ENCODE measurements around the gene SMIM31. TPM values are rescaled to one million over a fixed set of nuclear protein-coding genes. Genes with fewer than 3 reads are reported as not detected.

SMIM31 gene
- total RNA-seq, 1 experiment from 2014 or later = not detected

- H3K27me3 ChIP-seq (ENCODE audit: insufficient read depth, low read length) = no peaks in the 10 kb centered on the region
- H3K79me2 ChIP-seq (ENCODE audit: insufficient read depth, low read length) = no peaks in the 10 kb centered on the region
- H3K79me1 ChIP-seq (ENCODE audit: insufficient read depth, low read depth, low read length, poor library complexity, severe bottlenecking) = no peaks in the 10 kb centered on the region
- H4K91ac ChIP-seq (ENCODE audit: insufficient read length, low read depth, low read length) = no peak overlapping the region
- H4K8ac ChIP-seq (replicated peaks; ENCODE audit: insufficient read length, low read depth, low read length) = no peak overlapping the region
- no peak overlapping the region for H2AK5ac ChIP-seq (ENCODE audit: insufficient read length, low read length)
- Mint-ChIP-seq H3K36me3 (ENCODE audit: insufficient read depth in 1 of 3, low read depth in 3 of 3) (no peaks in the 10 kb centered on the region), H3K4me1 (peaks cover 7 to 13% of the 10 kb centered on the region in 2 experiments; a peak in 3 of 4 replicates), H3K27ac (peak overlapping the region in 1 of 3 experiments; percentile 76; a peak in 1 of 7 replicates), H3K4me3 (no peak overlapping the region), H3K27me3 (ENCODE audit: low read depth) (no peaks in the 10 kb centered on the region), H3K9me3 (no peaks in the 10 kb centered on the region)
- no peak for DNase-seq
- no peaks in the 10 kb centered on the region for H3K4me1 ChIP-seq (ENCODE audit: insufficient read depth, low read length)
- no peaks in the 10 kb centered on the region for H4K20me1 ChIP-seq (ENCODE audit: control insufficient read depth, insufficient read depth, insufficient read length)
- H3K18ac ChIP-seq (ENCODE audit: insufficient read length, low read depth, low read length) = no peak overlapping the region
- H3K4ac ChIP-seq (ENCODE audit: low read depth, low read length) = no peak overlapping the region
- no peak overlapping the region for H2AFZ ChIP-seq (ENCODE audit: low read length)
- no peak overlapping the region for H3K9ac ChIP-seq (ENCODE audit: extremely low read depth, insufficient read length, low read length)
- H2BK12ac ChIP-seq (ENCODE audit: insufficient read length, low read depth, low read length) = no peak overlapping the region
- no peak overlapping the region for H2BK5ac ChIP-seq (ENCODE audit: insufficient read length, low read length)
- H3K9me3 ChIP-seq (ENCODE audit: control insufficient read depth, low read depth, low read length) = no peaks in the 10 kb centered on the region
- H3K56ac ChIP-seq (ENCODE audit: insufficient read length, low read depth, low read length) = no peak overlapping the region
- H2BK120ac ChIP-seq (ENCODE audit: low read depth, low read length, poor library complexity, severe bottlenecking) = no peak overlapping the region
- H3K23me2 ChIP-seq (ENCODE audit: insufficient read length, low read depth, low read length, poor library complexity, severe bottlenecking) = no peaks in the 10 kb centered on the region
- H2BK20ac ChIP-seq (ENCODE audit: low read depth, low read length, poor library complexity, severe bottlenecking) = no peak overlapping the region
- no CpG with 5 or more reads among the region's 6 CpGs for WGBS (ENCODE audit: extremely low coverage, insufficient read length, low lambda C conversion rate)
- no peak overlapping the region for H2BK15ac ChIP-seq (ENCODE audit: low read depth, low read length)
- no peak overlapping the region for H4K5ac ChIP-seq (ENCODE audit: insufficient read length, low read depth, low read length)
- H3T11ph ChIP-seq (ENCODE audit: low read length) = no peak overlapping the region
- no peak overlapping the region for H3K23ac ChIP-seq (ENCODE audit: insufficient read length, low read depth, low read length)
- TF ChIP-seq CTCF (conservative IDR thresholded peaks at IDR 0.05) = no peak
- no peak overlapping the region for H3K4me2 ChIP-seq (ENCODE audit: insufficient read depth, insufficient read length, low read length)
- H3K14ac ChIP-seq (ENCODE audit: insufficient read depth, low read length) = no peak overlapping the region
- H3K27ac ChIP-seq (ENCODE audit: insufficient read length, low read depth, low read length) = no peak overlapping the region
Observed at GRCh38 chr4:164761746-164762275, 7.9 kb downstream of the SMIM31 start.
